Hepatocyte (in vitro differentiated cells): ENCODE measurements around the gene RXFP3.

Experiments used
- CTCF ChIP-seq: fragments of 200-600 bp; sonication (generic); IDR thresholded peaks from 2 replicates; pipeline ENCODE4 v1.5.1; 2016; ENCODE audit warnings: antibody characterized with exemption, mild to moderate bottlenecking; ENCODE audit not compliant: poor library complexity
- EZH2 ChIP-seq: fragments of 200-600 bp; sonication (generic); IDR thresholded peaks from 2 replicates; pipeline ENCODE4 v1.6.1; 2016; ENCODE audit warnings: antibody characterized with exemption, mild to moderate bottlenecking, borderline replicate concordance

- no peak for TF ChIP-seq CTCF
- TF ChIP-seq EZH2, result no peak
Measured at GRCh38 chr5:33887268-33887667, 48.9 kb upstream of the RXFP3 start.
